Measurements from ENCODE around the gene CHTF18. TPM values are rescaled to one million over a fixed set of nuclear protein-coding genes. Genes with fewer than 3 reads are reported as not detected.

CHTF18 gene
- polyA plus RNA-seq, 1 donor (not counting 4 experiments of a cell fraction or from before 2014, with no cell fraction given): 5.7 TPM

GRCh38 chr16:764184-764750, 24.2 kb upstream of the CHTF18 start:
- H3K9me3 ChIP-seq (ENCODE audit: control insufficient read depth, low read depth, low read length): no peaks in the 10 kb centered on the region
- peaks cover 3% of the 10 kb centered on the region for H3K27me3 ChIP-seq (ENCODE audit: control insufficient read depth, extremely low read depth, insufficient read depth, low read length)
- TF ChIP-seq EZH2 (IDR thresholded peaks at IDR 0.05; ENCODE audit: low read length) (no peak), CTCF (optimal IDR thresholded peaks at IDR 0.05 in 1 of 3, IDR thresholded peaks at IDR 0.05 in 1 of 3, conservative IDR thresholded peaks at IDR 0.05 in 1 of 3; ENCODE audit: extremely low read depth in 1 of 3, insufficient read depth in 2 of 3, low read length in 3 of 3) (no peak)
- H3K27ac ChIP-seq (ENCODE audit: control insufficient read depth, insufficient read depth, low read length): no peak overlapping the region
- peaks cover 27% of the 10 kb centered on the region for H3K4me1 ChIP-seq (ENCODE audit: control insufficient read depth, extremely low read depth, insufficient read depth, low read length)
- FAIRE-seq (no peak), DNase-seq (ENCODE audit: low read depth, low spot score) (no peak)
- dilution Hi-C loops (cut with MboI; ENCODE audit: extremely low pct_ligation_motif_present, low sequenced_read_pairs): no loop called here
- H3K9ac ChIP-seq (ENCODE audit: control insufficient read depth, extremely low read depth, insufficient read depth, low read length): no peak overlapping the region
- H2AFZ ChIP-seq (ENCODE audit: control insufficient read depth, low read length): no peak overlapping the region
- H3K36me3 ChIP-seq (ENCODE audit: control insufficient read depth in 2 of 2, extremely low read depth in 1 of 2, insufficient read depth in 2 of 2, low read length in 2 of 2): no peaks in the 10 kb centered on the region
- H3K4me3 ChIP-seq (ENCODE audit: control insufficient read depth in 2 of 3, extremely low read depth in 1 of 3, insufficient read depth in 2 of 3, low read depth in 1 of 3, low read length in 3 of 3): no peak overlapping the region
- no peaks in the 10 kb centered on the region for H4K20me1 ChIP-seq (ENCODE audit: control insufficient read depth, extremely low read depth, insufficient read depth, low read length)
- no peaks in the 10 kb centered on the region for H3K9me1 ChIP-seq (ENCODE audit: control insufficient read depth, extremely low read depth, insufficient read depth, low read length)
- no peak overlapping the region for H3K4me2 ChIP-seq (ENCODE audit: control insufficient read depth, extremely low read depth, insufficient read depth, low read depth, low read length)
- no peaks in the 10 kb centered on the region for H3K79me2 ChIP-seq (ENCODE audit: control insufficient read depth, insufficient read depth, low read length)

GRCh38 chr16:764848-765487, 23.5 kb upstream of the CHTF18 start:
- no peak overlapping the region for H3K27ac ChIP-seq (ENCODE audit: control insufficient read depth, insufficient read depth, low read length)
- no peaks in the 10 kb centered on the region for H3K79me2 ChIP-seq (ENCODE audit: control insufficient read depth, insufficient read depth, low read length)
- no peaks in the 10 kb centered on the region for H3K9me1 ChIP-seq (ENCODE audit: control insufficient read depth, extremely low read depth, insufficient read depth, low read length)
- H3K27me3 ChIP-seq (ENCODE audit: control insufficient read depth, extremely low read depth, insufficient read depth, low read length): peaks cover 3% of the 10 kb centered on the region
- TF ChIP-seq CTCF (optimal IDR thresholded peaks at IDR 0.05 in 1 of 3, IDR thresholded peaks at IDR 0.05 in 1 of 3, conservative IDR thresholded peaks at IDR 0.05 in 1 of 3; ENCODE audit: extremely low read depth in 1 of 3, insufficient read depth in 2 of 3, low read length in 3 of 3) (no peak), EZH2 (IDR thresholded peaks at IDR 0.05; ENCODE audit: low read length) (no peak)
- H3K4me2 ChIP-seq (ENCODE audit: control insufficient read depth, extremely low read depth, insufficient read depth, low read depth, low read length): no peak overlapping the region
- FAIRE-seq (no peak), DNase-seq (ENCODE audit: low read depth, low spot score) (no peak)
- peaks cover 20% of the 10 kb centered on the region for H3K4me1 ChIP-seq (ENCODE audit: control insufficient read depth, extremely low read depth, insufficient read depth, low read length)
- H3K4me3 ChIP-seq (ENCODE audit: control insufficient read depth in 2 of 3, extremely low read depth in 1 of 3, insufficient read depth in 2 of 3, low read depth in 1 of 3, low read length in 3 of 3): no peak overlapping the region
- no peak overlapping the region for H3K9ac ChIP-seq (ENCODE audit: control insufficient read depth, extremely low read depth, insufficient read depth, low read length)
- dilution Hi-C loops (cut with MboI; ENCODE audit: extremely low pct_ligation_motif_present, low sequenced_read_pairs): no loop called here
- no peaks in the 10 kb centered on the region for H3K9me3 ChIP-seq (ENCODE audit: control insufficient read depth, low read depth, low read length)
- no peaks in the 10 kb centered on the region for H3K36me3 ChIP-seq (ENCODE audit: control insufficient read depth in 2 of 2, extremely low read depth in 1 of 2, insufficient read depth in 2 of 2, low read length in 2 of 2)
- no peaks in the 10 kb centered on the region for H4K20me1 ChIP-seq (ENCODE audit: control insufficient read depth, extremely low read depth, insufficient read depth, low read length)
- H2AFZ ChIP-seq (ENCODE audit: control insufficient read depth, low read length): no peak overlapping the region

Data from keratinocyte (primary cell).